ENCODE data around the gene RPTOR. TPM values are rescaled to one million over a fixed set of nuclear protein-coding genes. Genes with fewer than 3 reads are reported as not detected.

Gene RPTOR
- polyA plus RNA-seq, 1 of the 3 experiments (the other 2 are of a cell fraction): 14.9 TPM

DNA sequence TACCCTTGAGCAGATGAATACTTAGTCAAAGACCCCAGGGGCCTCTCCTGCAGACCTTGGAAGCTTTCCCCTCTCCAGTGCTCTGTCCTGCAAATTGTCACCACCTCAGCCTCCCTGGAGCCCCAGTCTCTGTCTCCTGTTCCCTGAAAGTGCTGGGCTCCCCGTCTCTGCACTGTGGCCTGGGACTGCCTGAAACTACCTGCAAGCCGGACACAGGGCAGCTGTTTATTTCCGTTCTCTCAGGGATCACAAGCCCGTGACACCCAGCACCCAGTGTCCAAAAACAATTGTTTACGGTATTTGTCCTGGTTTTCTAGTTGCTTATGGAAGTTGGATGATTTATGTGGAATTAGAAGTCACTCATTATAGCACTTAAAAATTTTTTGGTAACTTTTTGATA, 365.4 kb downstream of the RPTOR start:
- peaks cover 23 to 39% of the 10 kb centered on the region in 2 experiments for H3K36me3 ChIP-seq (replicated peaks in 1 of 2; ENCODE audit: control insufficient read depth in 1 of 2, insufficient read depth in 2 of 2, low read length in 1 of 2)
- H3K4me1 ChIP-seq (ENCODE audit: control insufficient read depth in 1 of 2, insufficient read depth in 2 of 2, low read depth in 1 of 2, low read length in 1 of 2): no peaks in the 10 kb centered on the region
- no peaks in the 10 kb centered on the region for H3K79me2 ChIP-seq (ENCODE audit: insufficient read depth)
- H3F3A ChIP-seq (replicated peaks; ENCODE audit: insufficient read depth): no peaks in the 10 kb centered on the region
- POLR2A ChIA-PET: no interaction called here
- H4K20me1 ChIP-seq (ENCODE audit: insufficient read depth): no peaks in the 10 kb centered on the region
- no peak overlapping the region for H3K27ac ChIP-seq (ENCODE audit: low read depth in 2 of 2, low read length in 1 of 2)
- 95% methylated on average over 5 of the region's 5 CpGs for WGBS (ENCODE audit: low lambda C conversion rate)
- no peaks in the 10 kb centered on the region for H3K9me3 ChIP-seq
- no peak for DNase-seq
- H3K9ac ChIP-seq: no peak overlapping the region
- no peaks in the 10 kb centered on the region for H3K9me2 ChIP-seq
- H3K4me2 ChIP-seq: no peak overlapping the region
- no peaks in the 10 kb centered on the region for H3K27me3 ChIP-seq (ENCODE audit: insufficient read depth)
- TF ChIP-seq RFX5 (IDR thresholded peaks at IDR 0.05; ENCODE audit: low read length) (no peak), TCF12 (IDR thresholded peaks at IDR 0.05) (no peak), MXI1 (IDR thresholded peaks at IDR 0.05; ENCODE audit: low read depth, low read length) (no peak), YY1 (IDR thresholded peaks at IDR 0.05; ENCODE audit: low read depth) (no peak), JUND (IDR thresholded peaks at IDR 0.05) (no peak), EP300 (IDR thresholded peaks at IDR 0.05; ENCODE audit: borderline replicate concordance in 1 of 2, low read depth in 1 of 2, low read length in 1 of 2) (no peak)
- TF ChIP-seq, protein P1, sequence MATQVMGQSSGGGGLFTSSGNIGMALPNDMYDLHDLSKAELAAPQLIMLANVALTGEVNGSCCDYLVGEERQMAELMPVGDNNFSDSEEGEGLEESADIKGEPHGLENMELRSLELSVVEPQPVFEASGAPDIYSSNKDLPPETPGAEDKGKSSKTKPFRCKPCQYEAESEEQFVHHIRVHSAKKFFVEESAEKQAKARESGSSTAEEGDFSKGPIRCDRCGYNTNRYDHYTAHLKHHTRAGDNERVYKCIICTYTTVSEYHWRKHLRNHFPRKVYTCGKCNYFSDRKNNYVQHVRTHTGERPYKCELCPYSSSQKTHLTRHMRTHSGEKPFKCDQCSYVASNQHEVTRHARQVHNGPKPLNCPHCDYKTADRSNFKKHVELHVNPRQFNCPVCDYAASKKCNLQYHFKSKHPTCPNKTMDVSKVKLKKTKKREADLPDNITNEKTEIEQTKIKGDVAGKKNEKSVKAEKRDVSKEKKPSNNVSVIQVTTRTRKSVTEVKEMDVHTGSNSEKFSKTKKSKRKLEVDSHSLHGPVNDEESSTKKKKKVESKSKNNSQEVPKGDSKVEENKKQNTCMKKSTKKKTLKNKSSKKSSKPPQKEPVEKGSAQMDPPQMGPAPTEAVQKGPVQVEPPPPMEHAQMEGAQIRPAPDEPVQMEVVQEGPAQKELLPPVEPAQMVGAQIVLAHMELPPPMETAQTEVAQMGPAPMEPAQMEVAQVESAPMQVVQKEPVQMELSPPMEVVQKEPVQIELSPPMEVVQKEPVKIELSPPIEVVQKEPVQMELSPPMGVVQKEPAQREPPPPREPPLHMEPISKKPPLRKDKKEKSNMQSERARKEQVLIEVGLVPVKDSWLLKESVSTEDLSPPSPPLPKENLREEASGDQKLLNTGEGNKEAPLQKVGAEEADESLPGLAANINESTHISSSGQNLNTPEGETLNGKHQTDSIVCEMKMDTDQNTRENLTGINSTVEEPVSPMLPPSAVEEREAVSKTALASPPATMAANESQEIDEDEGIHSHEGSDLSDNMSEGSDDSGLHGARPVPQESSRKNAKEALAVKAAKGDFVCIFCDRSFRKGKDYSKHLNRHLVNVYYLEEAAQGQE (IDR thresholded peaks at IDR 0.05; ENCODE audit: low read depth, low read length): no peak
- H3K4me3 ChIP-seq (ENCODE audit: low read depth in 2 of 2, low read length in 1 of 2): no peak overlapping the region
- H2AFZ ChIP-seq (ENCODE audit: low read depth): no peak overlapping the region
- CTCF ChIA-PET: interaction anchor here (0.7 to 7.5 kb wide), 8 partner anchors 10 to 483 kb away, joined by 3 to 45 read pairs (median 3); no protein-coding TSS in a partner anchor

DNA sequence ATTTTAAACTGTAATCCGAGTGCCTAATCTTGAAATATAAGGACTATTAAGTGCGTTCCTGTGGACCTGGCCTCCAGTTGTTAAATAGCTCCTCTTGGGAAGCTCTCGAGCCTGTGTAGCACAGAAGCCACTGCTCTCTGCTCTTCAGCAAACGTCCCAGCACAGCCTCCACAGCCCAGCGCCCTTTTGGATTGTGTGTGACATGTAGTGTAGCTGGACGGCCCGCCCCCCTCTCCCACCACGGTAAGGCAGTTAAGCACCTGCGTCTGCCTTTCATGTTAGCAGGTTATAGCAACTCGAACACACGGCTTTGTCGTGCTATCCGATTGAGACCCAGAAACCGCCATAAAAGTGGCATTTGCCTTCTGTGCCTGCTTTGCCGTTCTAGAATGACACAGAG, 367.8 kb downstream of the RPTOR start:
- CTCF ChIA-PET: interaction anchor here (1.3 to 7.5 kb wide), 6 partner anchors 10 to 487 kb away, joined by 3 to 45 read pairs (median 4); no protein-coding TSS in a partner anchor
- WGBS (ENCODE audit: low lambda C conversion rate): 89% methylated on average over 14 of the region's 15 CpGs
- POLR2A ChIA-PET: no interaction called here

More for the DNA sequence above, 367.8 kb downstream of the RPTOR start:
- TF ChIP-seq GABPA (IDR thresholded peaks at IDR 0.05; ENCODE audit: low read depth): no peak
- no peak for TF ChIP-seq FOXJ3 (CRISPR knock-in tag; IDR thresholded peaks at IDR 0.05)
- TF ChIP-seq, protein P2, sequence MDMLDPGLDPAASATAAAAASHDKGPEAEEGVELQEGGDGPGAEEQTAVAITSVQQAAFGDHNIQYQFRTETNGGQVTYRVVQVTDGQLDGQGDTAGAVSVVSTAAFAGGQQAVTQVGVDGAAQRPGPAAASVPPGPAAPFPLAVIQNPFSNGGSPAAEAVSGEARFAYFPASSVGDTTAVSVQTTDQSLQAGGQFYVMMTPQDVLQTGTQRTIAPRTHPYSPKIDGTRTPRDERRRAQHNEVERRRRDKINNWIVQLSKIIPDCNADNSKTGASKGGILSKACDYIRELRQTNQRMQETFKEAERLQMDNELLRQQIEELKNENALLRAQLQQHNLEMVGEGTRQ (IDR thresholded peaks at IDR 0.05; ENCODE audit: borderline replicate concordance, low read depth, low read length): no peak
- no peak for TF ChIP-seq TCF12 (IDR thresholded peaks at IDR 0.05)
- Histone ChIP-seq H3F3A (replicated peaks; ENCODE audit: insufficient read depth) (no peaks in the 10 kb centered on the region), H3K9ac (no peak overlapping the region), H3K27me3 (ENCODE audit: insufficient read depth) (no peaks in the 10 kb centered on the region), H2AFZ (ENCODE audit: low read depth) (no peak overlapping the region), H3K9me3 (no peaks in the 10 kb centered on the region), H4K20me1 (ENCODE audit: insufficient read depth) (no peaks in the 10 kb centered on the region), H3K36me3 (replicated peaks in 1 of 2; ENCODE audit: control insufficient read depth in 1 of 2, insufficient read depth in 2 of 2, low read length in 1 of 2) (peaks cover 18 to 47% of the 10 kb centered on the region in 2 experiments), H3K4me1 (ENCODE audit: control insufficient read depth in 1 of 2, insufficient read depth in 2 of 2, low read depth in 1 of 2, low read length in 1 of 2) (no peaks in the 10 kb centered on the region), H3K4me2 (no peak overlapping the region), H3K4me3 (ENCODE audit: low read depth in 2 of 2, low read length in 1 of 2) (no peak overlapping the region), H3K9me2 (no peaks in the 10 kb centered on the region), H3K27ac (ENCODE audit: low read depth in 2 of 2, low read length in 1 of 2) (no peak overlapping the region), H3K79me2 (ENCODE audit: insufficient read depth) (no peaks in the 10 kb centered on the region)
- no peak for DNase-seq
